Endothelial cell of umbilical vein (primary cell): ENCODE measurements around the gene DDHD1. TPM values are rescaled to one million over a fixed set of nuclear protein-coding genes. Genes with fewer than 3 reads are reported as not detected.
"Not testable (repeated sequence)": the region's sequence is repeated elsewhere in the genome, so short reads cannot be mapped to it uniquely, and the experiment has no call there.

ENCODE experiments used
- BruUV-seq: library from RNA; stranded (reverse); fragments of 400-500 nt; replicated peaks from 2 replicates; lab custom pipeline; 2021; lab: Mats Ljungman, UMichigan
- CTCF ChIA-PET: fragments of 300-600, 350-600 bp; sonication (Branson Sonifier 250); formaldehyde crosslinking; loops from one replicate; lab custom pipeline; 2021; ENCODE audit warnings: antibody characterized with exemption, inconsistent platforms; lab: Charles Lee
- POLR2A ChIA-PET: fragments of 300-600, 350-600 bp; sonication (Branson Sonifier 250); formaldehyde crosslinking; loops from one replicate; lab custom pipeline; 2021; ENCODE audit warnings: antibody characterized with exemption, inconsistent platforms; lab: Charles Lee
- DNase-seq: peaks from one replicate; pipeline ENCODE4 v3.0.0-alpha.2; 2011; ENCODE audit warnings: low read depth, low spot score
- FAIRE-seq: peaks from 2 replicates; lab custom pipeline; 2011; peaks lifted over from hg19 to GRCh38; lab: Jason Lieb, UNC
- H2AFZ ChIP-seq: 2 replicates; pipeline ENCODE4 v1.6.0; 2012; ENCODE audit warnings: low read depth, low read length, control low read depth, inconsistent platforms
- H3K27ac ChIP-seq: 2 replicates; pipeline ENCODE4 v1.5.1; 2011; ENCODE audit warnings: low read depth, mild to moderate bottlenecking, control low read depth, low read length, moderate library complexity; ENCODE audit not compliant: insufficient read depth
- H3K27me3 ChIP-seq, 2 experiments: 2 replicates each; pipeline versions ENCODE4 v1.6.0 to v1.6.1; 2011; ENCODE audit warnings: low read length in 2 of 2, mixed read lengths in 1 of 2; ENCODE audit not compliant: control insufficient read depth in 2 of 2, insufficient read depth in 2 of 2
- H3K36me3 ChIP-seq, 2 experiments: 2 replicates in 1 of 2; 3 replicates in 1 of 2; pipeline ENCODE4 v1.5.1; 2011; ENCODE audit warnings: low read length in 2 of 2, mild to moderate bottlenecking in 1 of 2, moderate library complexity in 1 of 2; ENCODE audit not compliant: control insufficient read depth in 2 of 2, insufficient read depth in 2 of 2; ENCODE audit errors: extremely low read depth in 1 of 2
- H3K4me1 ChIP-seq: 3 replicates; pipeline ENCODE4 v1.5.1; 2011; ENCODE audit warnings: mild to moderate bottlenecking, low read length; ENCODE audit not compliant: control insufficient read depth, insufficient read depth; ENCODE audit errors: extremely low read depth
- H3K4me2 ChIP-seq: 2 replicates; pipeline ENCODE4 v1.6.1; 2011; ENCODE audit warnings: low read length, control low read depth, mixed read lengths; ENCODE audit not compliant: insufficient read depth
- H3K4me3 ChIP-seq, 3 experiments: fragments of 200-600 bp in 1 of 3; sonication (generic), shearing (Covaris generic) in 1 of 3; replicated peaks in 1 of 3; 2 replicates each; pipeline ENCODE4 v1.5.1; 2011 to 2016; ENCODE audit warnings: control low read depth in 3 of 3, low read length in 3 of 3, mild to moderate bottlenecking in 2 of 3, inconsistent platforms in 1 of 3, low read depth in 1 of 3, moderate library complexity in 1 of 3; ENCODE audit not compliant: insufficient read depth in 1 of 3
- H3K79me2 ChIP-seq: 2 replicates; pipeline ENCODE4 v1.6.0; 2012; ENCODE audit warnings: low read length, inconsistent platforms; ENCODE audit not compliant: control insufficient read depth, insufficient read depth
- H3K9ac ChIP-seq: replicated peaks from 2 replicates; pipeline ENCODE3; 2011; ENCODE audit warnings: low read length, control low read depth; ENCODE audit not compliant: insufficient read depth; ENCODE audit errors: extremely low read depth
- H3K9me1 ChIP-seq: replicated peaks from 3 replicates; pipeline ENCODE4 v1.6.0; 2011; ENCODE audit warnings: mild to moderate bottlenecking, low read length; ENCODE audit not compliant: control insufficient read depth, insufficient read depth; ENCODE audit errors: extremely low read depth
- H3K9me3 ChIP-seq: replicated peaks from 2 replicates; pipeline ENCODE4 v1.5.1; 2012; ENCODE audit warnings: low read length, inconsistent platforms; ENCODE audit not compliant: control insufficient read depth, insufficient read depth
- H4K20me1 ChIP-seq: replicated peaks from 2 replicates; pipeline ENCODE3; 2011; ENCODE audit warnings: mild to moderate bottlenecking, low read length; ENCODE audit not compliant: control insufficient read depth, insufficient read depth; ENCODE audit errors: extremely low read depth
- EZH2 ChIP-seq: IDR thresholded peaks from 2 replicates; pipeline ENCODE4 v1.6.1; 2012; ENCODE audit warnings: borderline replicate concordance, low read depth, mild to moderate bottlenecking, moderate library complexity, low read length, inconsistent platforms; ENCODE audit not compliant: severe bottlenecking
- FOS ChIP-seq: IDR thresholded peaks from 2 replicates; pipeline ENCODE4 v1.6.1; 2011; ENCODE audit warnings: mild to moderate bottlenecking, low read length, moderate library complexity, borderline replicate concordance; ENCODE audit not compliant: insufficient read depth
- GATA2 ChIP-seq: IDR thresholded peaks from 2 replicates; pipeline ENCODE4 v1.7.0; 2011; ENCODE audit warnings: low read depth, mild to moderate bottlenecking, moderate library complexity, mixed read lengths, low read length; ENCODE audit not compliant: insufficient read length, insufficient read depth
- JUN ChIP-seq: IDR thresholded peaks from 2 replicates; pipeline ENCODE4 v1.6.1; 2011; ENCODE audit warnings: borderline replicate concordance, low read depth; ENCODE audit not compliant: insufficient read length, insufficient read depth
- MYC ChIP-seq: IDR thresholded peaks from one replicate; pipeline ENCODE4 v1.6.1; 2011; ENCODE audit warnings: mild to moderate bottlenecking, low read depth, low read length
- POLR2A ChIP-seq: IDR thresholded peaks from 2 replicates; pipeline ENCODE4 v1.6.1; 2012; ENCODE audit warnings: low read depth, mild to moderate bottlenecking, control low read depth, low read length
- POLR2AphosphoS5 ChIP-seq: IDR thresholded peaks from 2 replicates; pipeline ENCODE4 v1.6.1; 2012; ENCODE audit warnings: low read depth, mild to moderate bottlenecking, control low read depth, low read length, moderate library complexity; ENCODE audit not compliant: insufficient read depth
- dilution Hi-C: fragments of 300-500 bp; cut with MboI; formaldehyde crosslinking; loops from one replicate; pipeline ENCODE4 v1.15.0; 2019; ENCODE audit warnings: low sequenced_read_pairs; ENCODE audit not compliant: extremely low pct_ligation_motif_present
- intact Hi-C: fragments of 100-400 bp; cut with micrococcal nuclease; formaldehyde crosslinking; loops from one replicate; pipeline ENCODE4 v1.10.0; 2022
- polyA plus RNA-seq, 4 experiments: library from polyadenylated mRNA; depleted of rRNA in 3 of 4; stranded (reverse) in 3 of 4; unstranded in 1 of 4; fragments of >200 nt; gene quantifications; 2 replicates each; pipeline versions ENCODE4 v1.2.1 to v1.2.3, GENCODE V29; 2011 to 2012; ENCODE audit warnings: missing spikeins in 1 of 4
- total RNA-seq: library from RNA; stranded (reverse); gene quantifications from 2 replicates; pipeline ENCODE4 v1.2.3, GENCODE V29; 2021
- TF ChIP-seq, protein P1 (sequence below), 2 donors: IDR thresholded peaks; 1 replicate in 1 of 2; 2 replicates in 1 of 2; pipeline ENCODE4 v1.5.1; 2011; ENCODE audit warnings: low read length in 2 of 2, mild to moderate bottlenecking in 2 of 2, moderate library complexity in 2 of 2, control low read depth in 1 of 2, inconsistent platforms in 1 of 2, low read depth in 1 of 2; ENCODE audit not compliant: insufficient read depth in 1 of 2; ENCODE audit errors: extremely low read depth in 1 of 2
- TF ChIP-seq, protein P2 (sequence below): IDR thresholded peaks from 2 replicates; pipeline ENCODE4 v1.6.1; 2011; ENCODE audit not compliant: insufficient read depth, insufficient read length

DDHD1 gene
- total and polyA plus RNA-seq, 2 donors (not counting 3 experiments of a cell fraction or from before 2014, with no cell fraction given) = 2.7 to 12.4 TPM

DNA sequence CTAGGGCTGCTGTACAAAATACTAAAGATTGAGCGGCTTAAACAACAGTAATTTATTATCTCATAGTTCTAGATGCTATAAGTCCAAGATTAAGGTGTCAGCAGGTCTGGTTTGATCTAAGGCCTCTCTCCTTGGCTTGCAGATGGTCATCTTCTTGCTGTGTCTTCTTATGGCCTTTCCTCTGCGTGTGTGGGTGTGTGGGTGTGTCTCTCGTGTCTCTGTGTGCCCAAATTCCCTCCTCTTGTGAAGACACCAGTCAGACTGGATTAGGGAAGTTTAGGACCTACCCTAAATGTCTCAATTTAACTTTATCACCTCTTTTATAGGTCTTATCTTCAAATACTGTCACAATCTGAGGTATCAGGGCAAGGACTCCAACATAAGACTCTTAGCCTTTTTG is 28.3 kb downstream of the DDHD1 start:
- Histone ChIP-seq H3K79me2 (no peaks in the 10 kb centered on the region), H3K27ac (no peak overlapping the region), H3K27me3 (no peaks in the 10 kb centered on the region), H3K4me1 (no peaks in the 10 kb centered on the region), H4K20me1 (no peaks in the 10 kb centered on the region), H2AFZ (no peak overlapping the region), H3K4me3 (no peak overlapping the region), H3K36me3 (no peaks in the 10 kb centered on the region), H3K9ac (no peak overlapping the region), H3K4me2 (no peak overlapping the region), H3K9me3 (no peaks in the 10 kb centered on the region), H3K9me1 (no peaks in the 10 kb centered on the region)
- no peak for DNase-seq
- ChIA-PET CTCF (no interaction called here), POLR2A (no interaction called here)
- FAIRE-seq = no peak
- dilution Hi-C loops (no loop called here), intact Hi-C loops (no loop called here)
- TF ChIP-seq FOS = no peak
- no peak for TF ChIP-seq MYC
- no peak for TF ChIP-seq EZH2
- TF ChIP-seq JUN = no peak
- TF ChIP-seq, protein P1, sequence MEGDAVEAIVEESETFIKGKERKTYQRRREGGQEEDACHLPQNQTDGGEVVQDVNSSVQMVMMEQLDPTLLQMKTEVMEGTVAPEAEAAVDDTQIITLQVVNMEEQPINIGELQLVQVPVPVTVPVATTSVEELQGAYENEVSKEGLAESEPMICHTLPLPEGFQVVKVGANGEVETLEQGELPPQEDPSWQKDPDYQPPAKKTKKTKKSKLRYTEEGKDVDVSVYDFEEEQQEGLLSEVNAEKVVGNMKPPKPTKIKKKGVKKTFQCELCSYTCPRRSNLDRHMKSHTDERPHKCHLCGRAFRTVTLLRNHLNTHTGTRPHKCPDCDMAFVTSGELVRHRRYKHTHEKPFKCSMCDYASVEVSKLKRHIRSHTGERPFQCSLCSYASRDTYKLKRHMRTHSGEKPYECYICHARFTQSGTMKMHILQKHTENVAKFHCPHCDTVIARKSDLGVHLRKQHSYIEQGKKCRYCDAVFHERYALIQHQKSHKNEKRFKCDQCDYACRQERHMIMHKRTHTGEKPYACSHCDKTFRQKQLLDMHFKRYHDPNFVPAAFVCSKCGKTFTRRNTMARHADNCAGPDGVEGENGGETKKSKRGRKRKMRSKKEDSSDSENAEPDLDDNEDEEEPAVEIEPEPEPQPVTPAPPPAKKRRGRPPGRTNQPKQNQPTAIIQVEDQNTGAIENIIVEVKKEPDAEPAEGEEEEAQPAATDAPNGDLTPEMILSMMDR (IDR thresholded peaks at IDR 0.05; ENCODE audit: extremely low read depth in 1 of 2, insufficient read depth in 1 of 2, low read depth in 1 of 2, low read length in 2 of 2) = no peak
- TF ChIP-seq POLR2AphosphoS5 = no peak
- TF ChIP-seq GATA2 = no peak
- TF ChIP-seq, protein P2, sequence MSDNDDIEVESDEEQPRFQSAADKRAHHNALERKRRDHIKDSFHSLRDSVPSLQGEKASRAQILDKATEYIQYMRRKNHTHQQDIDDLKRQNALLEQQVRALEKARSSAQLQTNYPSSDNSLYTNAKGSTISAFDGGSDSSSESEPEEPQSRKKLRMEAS = no peak
- no peak for TF ChIP-seq POLR2A
- BruUV-seq = no TSS peak

DNA sequence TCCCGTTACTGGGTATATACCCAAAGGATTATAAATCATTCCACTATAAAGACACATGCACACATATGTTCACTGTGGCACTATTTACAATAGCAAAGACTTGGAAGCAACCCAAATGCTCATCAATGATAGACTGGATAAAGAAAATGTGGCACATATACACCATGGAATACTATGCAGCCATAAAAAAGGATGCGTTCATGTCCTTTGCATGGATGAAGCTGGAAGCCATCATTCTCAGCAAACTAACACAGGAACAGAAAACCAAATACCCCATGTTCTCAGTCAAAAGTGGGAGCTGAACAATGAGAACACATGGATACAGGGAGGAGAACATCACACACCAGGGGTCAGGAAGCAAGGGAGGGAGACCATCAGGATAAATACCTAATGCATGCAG is 31.7 kb downstream of the DDHD1 start:
- FAIRE-seq, H3K36me3 ChIP-seq, H3K9me3 ChIP-seq, H3K4me3 ChIP-seq, H3K27ac ChIP-seq, H2AFZ ChIP-seq, H3K27me3 ChIP-seq, H3K79me2 ChIP-seq, dilution Hi-C loops, H3K4me2 ChIP-seq, H4K20me1 ChIP-seq, intact Hi-C loops, CTCF ChIA-PET, H3K4me1 ChIP-seq, DNase-seq, H3K9me1 ChIP-seq, BruUV-seq, POLR2A ChIA-PET, H3K9ac ChIP-seq: not testable (repeated sequence)

DNA sequence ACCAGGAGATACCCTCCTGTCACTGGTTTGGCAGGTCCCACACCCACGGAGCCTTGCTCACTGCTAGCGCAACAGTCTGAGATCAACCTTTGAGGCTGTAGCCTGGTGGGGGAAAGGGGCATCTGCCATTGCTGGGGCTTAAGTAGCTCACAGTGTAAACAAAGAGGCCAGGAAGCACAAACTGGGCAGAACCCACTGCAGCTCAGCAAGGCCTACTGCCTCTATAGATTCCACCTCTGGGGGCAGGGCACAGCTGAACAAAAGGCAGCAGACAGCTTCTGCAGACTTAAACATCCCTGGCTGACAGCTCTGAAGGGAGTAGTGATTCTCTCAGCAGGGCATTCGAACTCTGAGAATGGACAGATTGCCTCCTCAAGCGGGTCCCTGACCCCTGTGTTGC is 35.6 kb downstream of the DDHD1 start:
- H3K9me1 ChIP-seq, H3K4me3 ChIP-seq, FAIRE-seq, H3K36me3 ChIP-seq, H3K27ac ChIP-seq, POLR2A ChIA-PET, H4K20me1 ChIP-seq, intact Hi-C loops, H3K4me2 ChIP-seq, BruUV-seq, H3K9ac ChIP-seq, H3K79me2 ChIP-seq, H3K9me3 ChIP-seq, H3K27me3 ChIP-seq, H3K4me1 ChIP-seq, dilution Hi-C loops, H2AFZ ChIP-seq, DNase-seq: not testable (repeated sequence)
- CTCF ChIA-PET = interaction anchor here (1.2 to 1.4 kb wide), 3 partner anchors 8 to 178 kb away, joined by 3 to 5 read pairs (median 3); no protein-coding TSS in a partner anchor
